Endothelial cell (in vitro differentiated cells): ENCODE measurements around the gene FANCC. TPM values are rescaled to one million over a fixed set of nuclear protein-coding genes. Genes with fewer than 3 reads are reported as not detected.

Source experiments
- DNase-seq: peaks from one replicate; pipeline ENCODE4 v3.0.0; 2021; ENCODE audit warnings: low spot score
- H3K27ac Mint-ChIP-seq: one replicate; pipeline ENCODE4 v1.8.0; 2021; ENCODE audit warnings: mixed read lengths, inconsistent platforms; ENCODE audit not compliant: unreplicated experiment
- H3K27me3 Mint-ChIP-seq: one replicate; pipeline ENCODE4 v1.8.0; 2021; ENCODE audit warnings: mild to moderate bottlenecking, moderate library complexity, mixed read lengths, inconsistent platforms; ENCODE audit not compliant: unreplicated experiment
- H3K36me3 Mint-ChIP-seq: one replicate; pipeline ENCODE4 v1.8.0; 2021; ENCODE audit warnings: mild to moderate bottlenecking, low read depth, mixed read lengths, inconsistent platforms; ENCODE audit not compliant: unreplicated experiment
- H3K4me1 Mint-ChIP-seq: one replicate; pipeline ENCODE4 v1.8.0; 2021; ENCODE audit warnings: mild to moderate bottlenecking, mixed read lengths, inconsistent platforms; ENCODE audit not compliant: unreplicated experiment
- H3K4me3 Mint-ChIP-seq: one replicate; pipeline ENCODE4 v1.8.0; 2021; ENCODE audit warnings: mild to moderate bottlenecking, mixed read lengths, inconsistent platforms; ENCODE audit not compliant: unreplicated experiment
- H3K9me3 Mint-ChIP-seq: one replicate; pipeline ENCODE4 v1.8.0; 2021; ENCODE audit warnings: mixed read lengths, inconsistent platforms; ENCODE audit not compliant: unreplicated experiment
- CTCF ChIP-seq: fragments of 200-600 bp; sonication (generic); IDR thresholded peaks from one replicate; pipeline ENCODE4 v1.5.0; 2021; ENCODE audit warnings: antibody characterized with exemption; ENCODE audit not compliant: unreplicated experiment
- total RNA-seq: library from RNA; stranded (reverse); fragmentation: NEBNext Ultra II Directional; extraction: Animal tissue kit (Norgen Biotek cat#: 25700); gene quantifications from one replicate; pipeline ENCODE4 v1.2.1, GENCODE V29; 2021; ENCODE audit not compliant: unreplicated experiment

The FANCC gene
- total RNA-seq, 1 donor from 2014 or later = 16.7 TPM

GRCh38 chr9:95091601-95092261, 225.8 kb downstream of the FANCC start:
- Mint-ChIP-seq H3K36me3 (peaks cover 6% of the 10 kb centered on the region), H3K4me3 (no peak overlapping the region), H3K27me3 (peaks cover 5% of the 10 kb centered on the region), H3K27ac (no peak overlapping the region), H3K9me3 (no peaks in the 10 kb centered on the region), H3K4me1 (peaks cover 30% of the 10 kb centered on the region)
- no peak for DNase-seq
- no peak for TF ChIP-seq CTCF

GRCh38 chr9:95090871-95091577, 226.5 kb downstream of the FANCC start:
- peaks cover 8% of the 10 kb centered on the region for H3K36me3 Mint-ChIP-seq
- no peak overlapping the region for H3K4me3 Mint-ChIP-seq
- no peak for TF ChIP-seq CTCF
- no peak for DNase-seq
- H3K9me3 Mint-ChIP-seq = no peaks in the 10 kb centered on the region
- no peak overlapping the region for H3K27ac Mint-ChIP-seq
- H3K27me3 Mint-ChIP-seq = peaks cover 5% of the 10 kb centered on the region
- H3K4me1 Mint-ChIP-seq = peaks cover 30% of the 10 kb centered on the region

GRCh38 chr9:95090023-95090791, 227.3 kb downstream of the FANCC start:
- Mint-ChIP-seq H3K4me1 (peaks cover 28% of the 10 kb centered on the region), H3K27me3 (peaks cover 5% of the 10 kb centered on the region), H3K36me3 (peaks cover 7% of the 10 kb centered on the region), H3K9me3 (no peaks in the 10 kb centered on the region), H3K27ac (no peak overlapping the region), H3K4me3 (no peak overlapping the region)
- no peak for TF ChIP-seq CTCF
- DNase-seq = no peak

- H3K4me3 Mint-ChIP-seq = peak overlapping the region; percentile 66
Observed at GRCh38 chr9:95089257-95090022, 228.1 kb downstream of the FANCC start.

More at GRCh38 chr9:95089257-95090022, 228.1 kb downstream of the FANCC start:
- Mint-ChIP-seq H3K4me1 (peaks cover 21% of the 10 kb centered on the region), H3K27ac (peak overlapping the region; percentile 31), H3K9me3 (no peaks in the 10 kb centered on the region), H3K36me3 (peaks cover 7% of the 10 kb centered on the region), H3K27me3 (peaks cover 3% of the 10 kb centered on the region)
- no peak for TF ChIP-seq CTCF
- DNase-seq = no peak
